22Rv1 (cell line): ENCODE data around the gene MAD1L1.

Experiments
- CTCF ChIP-seq: fragments of 450-650 bp; IDR thresholded peaks from 2 replicates; pipeline ENCODE4 v1.5.1; 2017; ENCODE audit warnings: mild to moderate bottlenecking
- ZFX ChIP-seq: fragments of 450-650 bp; IDR thresholded peaks from 2 replicates; pipeline ENCODE4 v1.6.1; 2017; ENCODE audit warnings: antibody characterized with exemption, borderline replicate concordance

- TF ChIP-seq CTCF (no peak), ZFX (no peak)
These were observed 235.9 kb downstream of the MAD1L1 start for GRCh38 chr7:1996816-1997215.
